Measurements from ENCODE around the gene CTNNBL1. TPM values are rescaled to one million over a fixed set of nuclear protein-coding genes. Genes with fewer than 3 reads are reported as not detected.

CTNNBL1 gene
- total RNA-seq, 2 donors from 2014 or later, result 8.6 to 17.4 TPM

GRCh38 chr20:37757550-37757949 lies 63.7 kb downstream of the CTNNBL1 start:
- no peak for ATAC-seq
- no peak overlapping the region for H3K27ac ChIP-seq
- WGBS, 2 donors, result 85 to 87% methylated on average over 6 of the region's 6 CpGs
- H3K36me3 ChIP-seq (replicated peaks in 1 of 2; ENCODE audit: insufficient read depth in 1 of 2, low read depth in 2 of 2), result no peaks in the 10 kb centered on the region
- H3K27me3 ChIP-seq, result no peaks in the 10 kb centered on the region
- no peak for TF ChIP-seq POLR2A (IDR thresholded peaks at IDR 0.05)
- TF ChIP-seq CTCF (IDR thresholded peaks at IDR 0.05), result no peak
- H3K4me1 ChIP-seq, result no peaks in the 10 kb centered on the region
- no peak for DNase-seq
- H3K9me3 ChIP-seq, result no peaks in the 10 kb centered on the region
- intact Hi-C loops (cut with DNase I), result no loop called here
- H3K4me3 ChIP-seq, result no peak overlapping the region

- TF ChIP-seq POLR2A (IDR thresholded peaks at IDR 0.05) (no peak), CTCF (IDR thresholded peaks at IDR 0.05) (no peak)
- no peak overlapping the region for H3K4me3 ChIP-seq
- no peak for DNase-seq
- ATAC-seq, result no peak
- intact Hi-C loops (cut with DNase I), result no loop called here
- H3K9me3 ChIP-seq, result no peaks in the 10 kb centered on the region
- H3K4me1 ChIP-seq, result no peaks in the 10 kb centered on the region
- no peak overlapping the region for H3K27ac ChIP-seq
- no peaks in the 10 kb centered on the region for H3K36me3 ChIP-seq (replicated peaks in 1 of 2; ENCODE audit: insufficient read depth in 1 of 2, low read depth in 2 of 2)
- no peaks in the 10 kb centered on the region for H3K27me3 ChIP-seq
- 92 to 93% methylated on average over 5 of the region's 5 CpGs for WGBS, 2 donors
Observed at GRCh38 chr20:37758332-37758731, 64.5 kb downstream of the CTNNBL1 start.

- no peaks in the 10 kb centered on the region for H3K9me3 ChIP-seq
- no peaks in the 10 kb centered on the region for H3K36me3 ChIP-seq (replicated peaks in 1 of 2; ENCODE audit: insufficient read depth in 1 of 2, low read depth in 2 of 2)
- no peak overlapping the region for H3K27ac ChIP-seq
- TF ChIP-seq POLR2A (IDR thresholded peaks at IDR 0.05) (no peak), CTCF (IDR thresholded peaks at IDR 0.05) (no peak)
- no peaks in the 10 kb centered on the region for H3K27me3 ChIP-seq
- no peaks in the 10 kb centered on the region for H3K4me1 ChIP-seq
- no peak for ATAC-seq
- 78 to 79% methylated on average over 6 of the region's 6 CpGs for WGBS, 2 donors
- H3K4me3 ChIP-seq, result no peak overlapping the region
- intact Hi-C loops (cut with DNase I), result no loop called here
- DNase-seq, result no peak
Observed at GRCh38 chr20:37759052-37759553, 65.3 kb downstream of the CTNNBL1 start.

GRCh38 chr20:37759761-37760209 lies 66.0 kb downstream of the CTNNBL1 start:
- intact Hi-C loops (cut with DNase I), result no loop called here
- 91 to 97% methylated on average over 5 of the region's 5 CpGs for WGBS, 2 donors
- TF ChIP-seq POLR2A (IDR thresholded peaks at IDR 0.05) (no peak), CTCF (IDR thresholded peaks at IDR 0.05) (no peak)
- Histone ChIP-seq H3K4me1 (no peaks in the 10 kb centered on the region), H3K4me3 (no peak overlapping the region), H3K27ac (no peak overlapping the region), H3K36me3 (replicated peaks in 1 of 2; ENCODE audit: insufficient read depth in 1 of 2, low read depth in 2 of 2) (no peaks in the 10 kb centered on the region), H3K27me3 (no peaks in the 10 kb centered on the region), H3K9me3 (no peaks in the 10 kb centered on the region)
- no peak for DNase-seq
- ATAC-seq, result no peak

GRCh38 chr20:37760322-37760721 lies 66.5 kb downstream of the CTNNBL1 start:
- Histone ChIP-seq H3K9me3 (no peaks in the 10 kb centered on the region), H3K4me1 (no peaks in the 10 kb centered on the region), H3K27ac (no peak overlapping the region), H3K4me3 (no peak overlapping the region), H3K27me3 (no peaks in the 10 kb centered on the region), H3K36me3 (replicated peaks in 1 of 2; ENCODE audit: insufficient read depth in 1 of 2, low read depth in 2 of 2) (no peaks in the 10 kb centered on the region)
- intact Hi-C loops (cut with DNase I), result no loop called here
- TF ChIP-seq CTCF (IDR thresholded peaks at IDR 0.05) (no peak), POLR2A (IDR thresholded peaks at IDR 0.05) (no peak)
- DNase-seq, result no peak
- WGBS, 2 donors, result 89 to 91% methylated on average over 2 of the region's 2 CpGs
- ATAC-seq, result no peak
